ENCODE measurements around the gene FAM168A. TPM values are rescaled to one million over a fixed set of nuclear protein-coding genes. Genes with fewer than 3 reads are reported as not detected.

FAM168A gene
- total RNA-seq, 4 donors from 2014 or later: 31.1 to 50.8 (median 41.1) TPM

- 59% methylated on average over 3 of the region's 3 CpGs for WGBS
- TF ChIP-seq POLR2AphosphoS5 (IDR thresholded peaks at IDR 0.05) (no peak), CTCF (IDR thresholded peaks at IDR 0.05) (no peak), EP300 (IDR thresholded peaks at IDR 0.05) (no peak), POLR2A (IDR thresholded peaks at IDR 0.05; ENCODE audit: low read depth) (no peak)
- no peak for DNase-seq (ENCODE audit: extremely low spot score)
- intact Hi-C loops (cut with DNase I): no loop called here
- no peak overlapping the region for H3K4me3 ChIP-seq
- H3K36me3 ChIP-seq: no peaks in the 10 kb centered on the region
- H3K27me3 ChIP-seq: no peaks in the 10 kb centered on the region
- no peaks in the 10 kb centered on the region for H3K9me3 ChIP-seq
- H3K4me1 ChIP-seq: peaks cover 51 to 64% (median 55%) of the 10 kb centered on the region in 4 donors
- H3K27ac ChIP-seq (replicated peaks in 1 of 4): no peak overlapping the region
Measured at GRCh38 chr11:73465023-73465675, 132.8 kb downstream of the FAM168A start.

GRCh38 chr11:73464347-73464746 lies 133.6 kb downstream of the FAM168A start:
- Histone ChIP-seq H3K9me3 (no peaks in the 10 kb centered on the region), H3K36me3 (no peaks in the 10 kb centered on the region), H3K4me1 (peaks cover 43 to 57% (median 47%) of the 10 kb centered on the region in 4 donors), H3K27ac (replicated peaks in 1 of 4) (no peak overlapping the region), H3K27me3 (no peaks in the 10 kb centered on the region), H3K4me3 (no peak overlapping the region)
- intact Hi-C loops (cut with DNase I): no loop called here
- 67% methylated on average over 2 of the region's 2 CpGs for whole genome bisulfite sequencing
- no peak for DNase-seq (ENCODE audit: extremely low spot score)
- TF ChIP-seq POLR2A (IDR thresholded peaks at IDR 0.05; ENCODE audit: low read depth): no peak
- TF ChIP-seq CTCF (IDR thresholded peaks at IDR 0.05): no peak
- no peak for TF ChIP-seq POLR2AphosphoS5 (IDR thresholded peaks at IDR 0.05)
- TF ChIP-seq EP300 (IDR thresholded peaks at IDR 0.05): no peak

- Histone ChIP-seq H3K27me3 (no peaks in the 10 kb centered on the region), H3K36me3 (no peaks in the 10 kb centered on the region), H3K27ac (replicated peaks in 1 of 4) (no peak overlapping the region), H3K4me3 (no peak overlapping the region), H3K4me1 (peaks cover 33 to 47% (median 37%) of the 10 kb centered on the region in 4 donors), H3K9me3 (no peaks in the 10 kb centered on the region)
- 86% methylated on average over 2 of the region's 2 CpGs for WGBS
- intact Hi-C loops (cut with DNase I): no loop called here
- DNase-seq (ENCODE audit: extremely low spot score): no peak
- no peak for TF ChIP-seq CTCF (IDR thresholded peaks at IDR 0.05)
- TF ChIP-seq EP300 (IDR thresholded peaks at IDR 0.05): no peak
- TF ChIP-seq POLR2AphosphoS5 (IDR thresholded peaks at IDR 0.05): no peak
- no peak for TF ChIP-seq POLR2A (IDR thresholded peaks at IDR 0.05; ENCODE audit: low read depth)
Measured at GRCh38 chr11:73463359-73463758, 134.6 kb downstream of the FAM168A start.

DNA sequence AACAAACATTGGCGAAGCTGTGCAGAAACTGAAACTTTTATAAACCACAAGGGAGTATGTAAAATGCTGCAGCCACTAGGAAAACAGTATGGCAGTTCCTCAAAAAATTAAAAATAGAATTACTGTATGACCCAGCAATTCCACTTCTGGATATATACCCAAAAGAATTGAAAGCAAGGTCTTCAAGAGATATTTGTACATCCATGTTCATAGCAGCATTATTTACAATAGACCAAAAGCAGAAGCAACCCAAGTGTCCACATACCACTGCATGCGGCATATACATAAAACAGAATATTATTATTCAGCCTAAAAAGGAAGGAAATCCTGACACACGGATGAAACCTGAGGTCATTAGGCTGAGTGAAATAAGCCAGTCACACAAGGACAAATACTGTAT lies 135.9 kb downstream of the FAM168A start:
- TF ChIP-seq POLR2AphosphoS5 (IDR thresholded peaks at IDR 0.05): no peak
- TF ChIP-seq POLR2A (IDR thresholded peaks at IDR 0.05; ENCODE audit: low read depth): no peak
- no peak for TF ChIP-seq CTCF (IDR thresholded peaks at IDR 0.05)
- no peaks in the 10 kb centered on the region for H3K36me3 ChIP-seq
- H3K4me3 ChIP-seq: no peak overlapping the region
- no peaks in the 10 kb centered on the region for H3K27me3 ChIP-seq
- intact Hi-C loops (cut with DNase I): no loop called here
- 63% methylated on average over 3 of the region's 3 CpGs for WGBS
- DNase-seq (ENCODE audit: extremely low spot score): no peak
- no peak overlapping the region for H3K27ac ChIP-seq (replicated peaks in 1 of 4)
- no peaks in the 10 kb centered on the region for H3K9me3 ChIP-seq
- H3K4me1 ChIP-seq: peaks cover 19 to 33% (median 23%) of the 10 kb centered on the region in 4 donors

Data from esophagus muscularis mucosa (tissue), 4 donors.